A549 (cell line): ENCODE measurements around the gene ULK4.

ENCODE experiments used
- CBX8 ChIP-seq: fragments of 200-600 bp; sonication (generic); IDR thresholded peaks from 2 replicates; pipeline ENCODE4 v1.6.1; 2016
- CHD4 ChIP-seq: fragments of 200-600 bp; sonication (generic); IDR thresholded peaks from 2 replicates; pipeline ENCODE4 v1.6.1; 2016; ENCODE audit warnings: antibody characterized with exemption, mild to moderate bottlenecking, borderline replicate concordance
- EHF ChIP-seq: fragments of 250-450 bp; sonication (Bioruptor Pico); IDR thresholded peaks from 2 replicates; pipeline ENCODE4 v1.5.0; 2020; ENCODE audit warnings: mild to moderate bottlenecking
- ESRRA ChIP-seq: fragments of 150-350 bp; IDR thresholded peaks from 2 replicates; pipeline ENCODE4 v1.6.1; 2014; ENCODE audit warnings: mild to moderate bottlenecking, low read length, borderline replicate concordance
- MAFK ChIP-seq: fragments of 450-650 bp; IDR thresholded peaks from 2 replicates; pipeline ENCODE4 v1.6.1; 2014; ENCODE audit not compliant: partially characterized antibody
- POLR2A ChIP-seq: IDR thresholded peaks from 2 replicates; pipeline ENCODE4 v1.6.1; 2012; ENCODE audit warnings: mild to moderate bottlenecking, low read length
- POLR2AphosphoS2 ChIP-seq: conservative IDR thresholded peaks from 2 replicates; pipeline ENCODE4 v1.6.1; 2012; ENCODE audit warnings: low read length, improper control_type of control experiment, inconsistent platforms
- RAD21 ChIP-seq, 2 experiments: fragments of >200 bp in 1 of 2; sonication (Bioruptor Twin) in 1 of 2; formaldehyde crosslinking in 1 of 2; IDR thresholded peaks in 1 of 2; conservative IDR thresholded peaks in 1 of 2; 2 replicates in 1 of 2; 3 replicates in 1 of 2; pipeline ENCODE4 v1.6.1; 2012 to 2018; ENCODE audit warnings: inconsistent platforms in 1 of 2
- RCOR1 ChIP-seq: fragments of 150-350 bp; IDR thresholded peaks from 2 replicates; pipeline ENCODE4 v1.6.1; 2014; ENCODE audit warnings: antibody characterized with exemption, low read length, low read depth
- REST ChIP-seq: fragments of 200-600 bp; sonication (generic); IDR thresholded peaks from 2 replicates; pipeline ENCODE4 v1.6.1; 2016; ENCODE audit warnings: antibody characterized with exemption, mild to moderate bottlenecking, moderate library complexity
- RFX5 ChIP-seq: fragments of 450-650 bp; IDR thresholded peaks from 2 replicates; pipeline ENCODE4 v1.7.1; 2014; ENCODE audit warnings: antibody characterized with exemption, mild to moderate bottlenecking, moderate library complexity
- TF ChIP-seq, protein P1 (sequence below): fragments of >200 bp; sonication (Bioruptor Twin); formaldehyde crosslinking; IDR thresholded peaks from 3 replicates; pipeline ENCODE4 v1.5.1; 2016

DNA sequence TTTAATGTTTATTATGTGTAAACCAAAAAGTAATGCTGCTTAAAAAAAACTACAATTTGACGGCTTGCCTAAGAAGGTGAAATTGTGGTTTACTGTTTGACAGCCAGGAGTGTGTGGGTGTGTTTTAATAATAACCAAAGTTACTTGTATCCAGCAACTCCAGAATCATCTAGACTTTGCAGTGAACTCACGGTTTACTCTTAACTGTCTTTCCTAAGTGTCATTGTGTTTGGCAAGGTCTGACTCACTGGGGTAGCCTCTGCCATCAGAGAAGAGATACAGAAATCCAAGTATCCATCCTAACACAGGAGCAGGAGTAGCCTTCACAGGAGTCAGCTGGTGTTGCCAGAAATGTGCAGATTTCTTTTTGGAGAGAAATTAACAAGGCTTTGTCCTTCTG lies 611.5 kb downstream of the ULK4 start:
- TF ChIP-seq EHF (CRISPR knock-in tag) (no peak), REST (no peak), CBX8 (no peak), CHD4 (no peak), MAFK (no peak), POLR2A (no peak), RFX5 (no peak), POLR2AphosphoS2 (no peak), ESRRA (no peak), RAD21 (conservative IDR thresholded peaks at IDR 0.05 in 1 of 2, IDR thresholded peaks at IDR 0.05 in 1 of 2) (no peak), RCOR1 (no peak)
- TF ChIP-seq, protein P1, sequence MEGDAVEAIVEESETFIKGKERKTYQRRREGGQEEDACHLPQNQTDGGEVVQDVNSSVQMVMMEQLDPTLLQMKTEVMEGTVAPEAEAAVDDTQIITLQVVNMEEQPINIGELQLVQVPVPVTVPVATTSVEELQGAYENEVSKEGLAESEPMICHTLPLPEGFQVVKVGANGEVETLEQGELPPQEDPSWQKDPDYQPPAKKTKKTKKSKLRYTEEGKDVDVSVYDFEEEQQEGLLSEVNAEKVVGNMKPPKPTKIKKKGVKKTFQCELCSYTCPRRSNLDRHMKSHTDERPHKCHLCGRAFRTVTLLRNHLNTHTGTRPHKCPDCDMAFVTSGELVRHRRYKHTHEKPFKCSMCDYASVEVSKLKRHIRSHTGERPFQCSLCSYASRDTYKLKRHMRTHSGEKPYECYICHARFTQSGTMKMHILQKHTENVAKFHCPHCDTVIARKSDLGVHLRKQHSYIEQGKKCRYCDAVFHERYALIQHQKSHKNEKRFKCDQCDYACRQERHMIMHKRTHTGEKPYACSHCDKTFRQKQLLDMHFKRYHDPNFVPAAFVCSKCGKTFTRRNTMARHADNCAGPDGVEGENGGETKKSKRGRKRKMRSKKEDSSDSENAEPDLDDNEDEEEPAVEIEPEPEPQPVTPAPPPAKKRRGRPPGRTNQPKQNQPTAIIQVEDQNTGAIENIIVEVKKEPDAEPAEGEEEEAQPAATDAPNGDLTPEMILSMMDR: no peak
